ENCODE measurements around the gene ANXA10.

Gene ANXA10

DNA sequence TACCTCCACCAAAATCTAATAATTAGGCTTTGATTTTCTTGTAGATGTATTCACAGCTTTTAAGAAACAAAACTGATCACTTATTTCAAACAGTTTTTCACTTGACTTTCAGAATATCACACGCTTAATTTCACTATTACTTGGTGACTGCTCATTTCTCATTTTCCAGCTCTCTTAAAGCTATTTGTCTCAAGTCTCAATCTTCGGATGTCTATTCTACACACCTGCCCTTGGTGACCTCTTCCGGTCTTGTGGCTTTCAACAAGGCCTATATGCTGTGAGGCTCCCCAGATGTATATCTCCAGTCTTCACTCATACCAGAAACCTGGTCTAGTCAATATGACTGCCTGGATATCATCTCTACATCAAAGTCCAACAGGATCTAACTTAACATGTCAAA, 34.9 kb upstream of the ANXA10 start:
- Histone ChIP-seq H3K4me1 (ENCODE audit: low read length) (peaks cover 27% of the 10 kb centered on the region), H3K27ac (ENCODE audit: low read length) (peak overlapping the region; percentile 79), H3K36me3 (replicated peaks; ENCODE audit: low read depth, low read length) (no peaks in the 10 kb centered on the region), H3K9me3 (ENCODE audit: insufficient read depth, low read length) (no peaks in the 10 kb centered on the region), H3K9ac (ENCODE audit: low read length) (peak overlapping the region; percentile 6; the same call in 1 of the 2 replicates), H4K20me1 (ENCODE audit: insufficient read depth, low read length) (no peaks in the 10 kb centered on the region), H3K79me2 (ENCODE audit: low read length) (no peaks in the 10 kb centered on the region), H3K4me2 (ENCODE audit: low read length) (peak overlapping the region; percentile 55), H3K4me3 (ENCODE audit: low read length) (peak overlapping the region; percentile 41), H3K27me3 (ENCODE audit: low read depth, low read length) (no peaks in the 10 kb centered on the region), H2AFZ (ENCODE audit: low read depth, low read length) (peak overlapping the region; percentile 0; the same call in 1 of the 2 replicates)
- TF ChIP-seq EZH2phosphoT487 (IDR thresholded peaks at IDR 0.05; ENCODE audit: low read depth) (no peak), CTCF (IDR thresholded peaks at IDR 0.05; ENCODE audit: low read depth, low read length) (peak; percentile 11; the same call in 1 of the 2 replicates)

DNA sequence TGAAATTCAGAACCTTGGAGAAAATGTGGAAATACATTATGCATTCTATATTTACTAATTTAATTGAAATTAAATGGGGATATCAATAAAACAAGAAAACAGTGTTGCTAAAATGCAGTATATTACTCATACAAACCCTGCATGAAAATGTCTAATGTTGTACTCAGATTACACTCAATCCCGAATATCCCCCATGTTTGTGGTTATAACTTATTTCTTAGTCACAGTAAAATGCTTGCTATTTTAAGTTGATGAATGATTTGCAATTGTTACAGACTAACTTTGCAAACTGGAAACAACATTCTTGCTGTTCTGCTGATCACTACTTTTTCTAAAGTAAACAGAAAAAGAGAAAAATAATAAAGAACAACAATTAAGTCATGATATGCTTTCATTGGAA, 33.1 kb upstream of the ANXA10 start:
- no peak overlapping the region for H3K9ac ChIP-seq (ENCODE audit: low read length)
- H3K4me3 ChIP-seq (ENCODE audit: low read length) = no peak overlapping the region
- no peaks in the 10 kb centered on the region for H4K20me1 ChIP-seq (ENCODE audit: insufficient read depth, low read length)
- no peaks in the 10 kb centered on the region for H3K27me3 ChIP-seq (ENCODE audit: low read depth, low read length)
- H3K4me2 ChIP-seq (ENCODE audit: low read length) = no peak overlapping the region
- no peaks in the 10 kb centered on the region for H3K9me3 ChIP-seq (ENCODE audit: insufficient read depth, low read length)
- no peak overlapping the region for H2AFZ ChIP-seq (ENCODE audit: low read depth, low read length)
- H3K36me3 ChIP-seq (replicated peaks; ENCODE audit: low read depth, low read length) = no peaks in the 10 kb centered on the region
- H3K4me1 ChIP-seq (ENCODE audit: low read length) = peaks cover 24% of the 10 kb centered on the region
- H3K27ac ChIP-seq (ENCODE audit: low read length) = no peak overlapping the region
- H3K79me2 ChIP-seq (ENCODE audit: low read length) = no peaks in the 10 kb centered on the region
- no peak for TF ChIP-seq EZH2phosphoT487 (IDR thresholded peaks at IDR 0.05; ENCODE audit: low read depth)
- no peak for TF ChIP-seq CTCF (IDR thresholded peaks at IDR 0.05; ENCODE audit: low read depth, low read length)

GRCh38 chr4:168063031-168063430, 29.3 kb upstream of the ANXA10 start:
- H3K4me2 ChIP-seq (ENCODE audit: low read length) = no peak overlapping the region
- no peak overlapping the region for H3K9ac ChIP-seq (ENCODE audit: low read length)
- no peak overlapping the region for H2AFZ ChIP-seq (ENCODE audit: low read depth, low read length)
- no peaks in the 10 kb centered on the region for H3K9me3 ChIP-seq (ENCODE audit: insufficient read depth, low read length)
- TF ChIP-seq EZH2phosphoT487 (IDR thresholded peaks at IDR 0.05; ENCODE audit: low read depth) = no peak
- no peak for TF ChIP-seq CTCF (IDR thresholded peaks at IDR 0.05; ENCODE audit: low read depth, low read length)
- no peak overlapping the region for H3K27ac ChIP-seq (ENCODE audit: low read length)
- H3K4me1 ChIP-seq (ENCODE audit: low read length) = peaks cover 7% of the 10 kb centered on the region
- no peak overlapping the region for H3K4me3 ChIP-seq (ENCODE audit: low read length)
- no peaks in the 10 kb centered on the region for H4K20me1 ChIP-seq (ENCODE audit: insufficient read depth, low read length)
- H3K79me2 ChIP-seq (ENCODE audit: low read length) = no peaks in the 10 kb centered on the region
- H3K36me3 ChIP-seq (replicated peaks; ENCODE audit: low read depth, low read length) = no peaks in the 10 kb centered on the region
- no peaks in the 10 kb centered on the region for H3K27me3 ChIP-seq (ENCODE audit: low read depth, low read length)

DNA sequence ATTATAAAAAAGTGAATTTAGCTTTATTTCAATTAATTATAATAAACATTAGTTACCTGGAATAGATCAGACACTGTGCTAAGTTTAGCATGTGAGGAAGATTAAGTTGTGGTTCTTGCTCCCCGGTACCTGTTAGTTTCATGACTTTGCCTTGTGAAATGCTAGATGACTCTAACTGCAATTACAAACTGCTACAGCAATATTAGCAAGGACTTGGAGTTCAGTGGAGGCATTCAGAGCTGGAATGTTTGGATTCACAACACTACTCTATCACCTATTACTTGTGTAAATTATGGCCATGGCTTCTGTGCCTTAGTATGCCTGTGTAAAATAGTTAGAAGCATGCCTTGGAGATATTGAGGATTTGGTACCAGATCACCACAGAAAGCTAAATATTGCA, 21.4 kb upstream of the ANXA10 start:
- no peaks in the 10 kb centered on the region for H3K9me3 ChIP-seq (ENCODE audit: insufficient read depth, low read length)
- H2AFZ ChIP-seq (ENCODE audit: low read depth, low read length) = no peak overlapping the region
- no peak overlapping the region for H3K4me2 ChIP-seq (ENCODE audit: low read length)
- H3K4me1 ChIP-seq (ENCODE audit: low read length) = peaks cover 20% of the 10 kb centered on the region
- TF ChIP-seq EZH2phosphoT487 (IDR thresholded peaks at IDR 0.05; ENCODE audit: low read depth) = no peak
- H3K79me2 ChIP-seq (ENCODE audit: low read length) = no peaks in the 10 kb centered on the region
- H3K27ac ChIP-seq (ENCODE audit: low read length) = no peak overlapping the region
- H3K9ac ChIP-seq (ENCODE audit: low read length) = no peak overlapping the region
- no peaks in the 10 kb centered on the region for H4K20me1 ChIP-seq (ENCODE audit: insufficient read depth, low read length)
- no peaks in the 10 kb centered on the region for H3K27me3 ChIP-seq (ENCODE audit: low read depth, low read length)
- H3K4me3 ChIP-seq (ENCODE audit: low read length) = no peak overlapping the region
- H3K36me3 ChIP-seq (replicated peaks; ENCODE audit: low read depth, low read length) = no peaks in the 10 kb centered on the region

DNA sequence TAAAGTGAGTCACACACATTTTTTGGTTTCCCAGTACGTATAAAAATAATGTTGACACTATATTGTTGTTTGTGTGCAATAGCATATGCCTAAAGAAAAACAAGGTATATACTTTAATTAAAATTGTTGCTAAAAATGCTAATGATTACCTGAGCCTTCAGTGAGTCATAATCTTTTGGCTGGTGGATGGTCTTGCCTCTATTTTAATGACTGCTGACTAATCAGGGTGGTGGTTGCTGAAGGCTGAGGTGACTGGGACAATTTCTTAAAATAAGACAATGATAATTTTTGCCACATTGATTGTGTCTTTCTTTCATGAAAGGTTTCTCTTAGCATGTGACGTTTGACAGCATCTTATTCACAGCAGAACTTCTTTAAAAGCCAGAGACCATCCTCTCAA, 21.0 kb upstream of the ANXA10 start:
- Histone ChIP-seq H3K79me2 (ENCODE audit: low read length) (no peaks in the 10 kb centered on the region), H4K20me1 (ENCODE audit: insufficient read depth, low read length) (no peaks in the 10 kb centered on the region), H3K27me3 (ENCODE audit: low read depth, low read length) (no peaks in the 10 kb centered on the region), H3K9me3 (ENCODE audit: insufficient read depth, low read length) (no peaks in the 10 kb centered on the region), H3K27ac (ENCODE audit: low read length) (no peak overlapping the region), H3K4me2 (ENCODE audit: low read length) (no peak overlapping the region), H3K4me1 (ENCODE audit: low read length) (peaks cover 20% of the 10 kb centered on the region), H2AFZ (ENCODE audit: low read depth, low read length) (no peak overlapping the region), H3K4me3 (ENCODE audit: low read length) (no peak overlapping the region), H3K36me3 (replicated peaks; ENCODE audit: low read depth, low read length) (no peaks in the 10 kb centered on the region), H3K9ac (ENCODE audit: low read length) (no peak overlapping the region)
- no peak for TF ChIP-seq CTCF (IDR thresholded peaks at IDR 0.05; ENCODE audit: low read depth, low read length)
- TF ChIP-seq EZH2phosphoT487 (IDR thresholded peaks at IDR 0.05; ENCODE audit: low read depth) = no peak
